Calu3 (cell line): Measurements from ENCODE around the gene SH2D5. TPM values are rescaled to one million over a fixed set of nuclear protein-coding genes. Genes with fewer than 3 reads are reported as not detected.

Experiments
- BruUV-seq: library from RNA; stranded (reverse); fragments of 400-500 nt; replicated peaks from 2 replicates; lab custom pipeline; 2021; lab: Mats Ljungman, UMichigan
- CTCF ChIA-PET: fragments of 300-600 bp; sonication (Branson Sonifier 250); formaldehyde crosslinking; loops from one replicate; lab custom pipeline; 2022; ENCODE audit warnings: antibody characterized with exemption; lab: Charles Lee
- DNase-seq: peaks from one replicate; pipeline ENCODE4 v3.0.0; 2022
- H3K27ac Mint-ChIP-seq: one replicate; pipeline ENCODE4 v1.8.0; 2022; ENCODE audit warnings: mixed read lengths; ENCODE audit not compliant: unreplicated experiment
- H3K27me3 Mint-ChIP-seq: one replicate; pipeline ENCODE4 v1.8.0; 2022; ENCODE audit warnings: mixed read lengths; ENCODE audit not compliant: unreplicated experiment
- H3K36me3 Mint-ChIP-seq: one replicate; pipeline ENCODE4 v1.8.0; 2022; ENCODE audit warnings: mild to moderate bottlenecking, moderate library complexity, mixed read lengths; ENCODE audit not compliant: insufficient read depth, unreplicated experiment
- H3K4me1 Mint-ChIP-seq: one replicate; pipeline ENCODE4 v1.8.0; 2022; ENCODE audit warnings: mild to moderate bottlenecking, low read depth, mixed read lengths; ENCODE audit not compliant: unreplicated experiment
- H3K4me3 Mint-ChIP-seq: one replicate; pipeline ENCODE4 v1.8.0; 2022; ENCODE audit warnings: mild to moderate bottlenecking, low read depth, moderate library complexity, mixed read lengths; ENCODE audit not compliant: unreplicated experiment
- H3K9me3 Mint-ChIP-seq: one replicate; pipeline ENCODE4 v1.8.0; 2022; ENCODE audit warnings: low read depth, mixed read lengths; ENCODE audit not compliant: unreplicated experiment
- intact Hi-C: fragments of 100-400 bp; cut with micrococcal nuclease; formaldehyde crosslinking; loops from one replicate; pipeline ENCODE4 v1.10.0; 2022; ENCODE audit not compliant: unreplicated experiment
- total RNA-seq: library from RNA; stranded (reverse); gene quantifications from 2 replicates; pipeline ENCODE4 v1.2.3, GENCODE V29; 2022
- TF ChIP-seq, protein P1 (sequence below): fragments of 200-600 bp; IDR thresholded peaks from one replicate; pipeline ENCODE4 v1.8.0; 2022; ENCODE audit warnings: antibody characterized with exemption; ENCODE audit not compliant: unreplicated experiment

Gene SH2D5
- total RNA-seq, 1 experiment from 2014 or later, result 2.7 TPM

DNA sequence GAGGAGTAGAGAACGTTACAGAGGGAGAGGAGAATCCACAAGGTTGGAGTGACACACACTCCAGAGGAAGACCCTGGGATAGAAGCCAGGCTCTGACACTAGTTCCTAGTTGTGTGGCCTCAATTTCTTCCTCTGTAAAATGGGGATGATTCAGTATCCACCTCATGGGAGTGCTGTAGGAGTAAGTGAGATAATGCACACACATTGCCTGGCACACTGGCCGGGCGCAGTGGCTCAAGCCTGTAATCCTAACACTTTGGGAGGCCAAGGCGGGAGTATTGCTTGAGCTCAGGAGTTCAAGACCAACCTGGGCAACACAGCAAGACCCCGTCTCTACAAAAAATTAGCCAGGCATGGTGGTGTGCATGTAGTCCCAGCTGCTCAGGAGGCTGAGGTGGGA is 23.6 kb downstream of the SH2D5 start:
- H3K27me3 Mint-ChIP-seq, result peaks cover under 1% of the 10 kb centered on the region
- no peaks in the 10 kb centered on the region for H3K36me3 Mint-ChIP-seq
- BruUV-seq, result no TSS peak
- DNase-seq, result no peak
- CTCF ChIA-PET, result no interaction called here
- H3K27ac Mint-ChIP-seq, result no peak overlapping the region
- intact Hi-C loops, result no loop called here
- no peak overlapping the region for H3K4me3 Mint-ChIP-seq
- H3K4me1 Mint-ChIP-seq, result no peaks in the 10 kb centered on the region
- no peaks in the 10 kb centered on the region for H3K9me3 Mint-ChIP-seq
- TF ChIP-seq, protein P1, sequence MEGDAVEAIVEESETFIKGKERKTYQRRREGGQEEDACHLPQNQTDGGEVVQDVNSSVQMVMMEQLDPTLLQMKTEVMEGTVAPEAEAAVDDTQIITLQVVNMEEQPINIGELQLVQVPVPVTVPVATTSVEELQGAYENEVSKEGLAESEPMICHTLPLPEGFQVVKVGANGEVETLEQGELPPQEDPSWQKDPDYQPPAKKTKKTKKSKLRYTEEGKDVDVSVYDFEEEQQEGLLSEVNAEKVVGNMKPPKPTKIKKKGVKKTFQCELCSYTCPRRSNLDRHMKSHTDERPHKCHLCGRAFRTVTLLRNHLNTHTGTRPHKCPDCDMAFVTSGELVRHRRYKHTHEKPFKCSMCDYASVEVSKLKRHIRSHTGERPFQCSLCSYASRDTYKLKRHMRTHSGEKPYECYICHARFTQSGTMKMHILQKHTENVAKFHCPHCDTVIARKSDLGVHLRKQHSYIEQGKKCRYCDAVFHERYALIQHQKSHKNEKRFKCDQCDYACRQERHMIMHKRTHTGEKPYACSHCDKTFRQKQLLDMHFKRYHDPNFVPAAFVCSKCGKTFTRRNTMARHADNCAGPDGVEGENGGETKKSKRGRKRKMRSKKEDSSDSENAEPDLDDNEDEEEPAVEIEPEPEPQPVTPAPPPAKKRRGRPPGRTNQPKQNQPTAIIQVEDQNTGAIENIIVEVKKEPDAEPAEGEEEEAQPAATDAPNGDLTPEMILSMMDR, result no peak

DNA sequence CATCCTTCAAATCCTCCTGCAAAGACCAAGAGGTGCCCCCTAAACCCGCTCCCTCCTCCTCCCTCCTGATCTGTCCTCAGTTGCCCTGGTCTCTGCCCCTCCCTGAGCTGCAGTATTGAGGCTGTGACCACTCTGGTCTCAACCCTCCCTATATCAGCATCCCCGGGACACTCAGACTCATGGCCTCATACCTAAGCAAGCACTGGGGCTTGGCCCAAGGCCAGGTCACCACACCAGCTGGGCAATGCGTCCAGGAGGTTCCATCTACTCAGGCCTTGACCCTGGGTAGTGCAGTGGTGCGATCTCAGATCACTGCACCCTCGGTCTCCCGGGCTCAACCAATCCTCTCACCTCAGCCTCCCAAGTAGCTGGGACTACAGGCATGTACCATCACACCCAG is 24.4 kb downstream of the SH2D5 start:
- H3K4me3 Mint-ChIP-seq, result no peak overlapping the region
- H3K27ac Mint-ChIP-seq, result no peak overlapping the region
- no TSS peak for BruUV-seq
- no peaks in the 10 kb centered on the region for H3K4me1 Mint-ChIP-seq
- H3K9me3 Mint-ChIP-seq, result peaks cover 2% of the 10 kb centered on the region
- CTCF ChIA-PET, result no interaction called here
- intact Hi-C loops, result no loop called here
- H3K27me3 Mint-ChIP-seq, result peaks cover 9% of the 10 kb centered on the region
- no peak for DNase-seq
- H3K36me3 Mint-ChIP-seq, result no peaks in the 10 kb centered on the region
- TF ChIP-seq, protein P1, result no peak

DNA sequence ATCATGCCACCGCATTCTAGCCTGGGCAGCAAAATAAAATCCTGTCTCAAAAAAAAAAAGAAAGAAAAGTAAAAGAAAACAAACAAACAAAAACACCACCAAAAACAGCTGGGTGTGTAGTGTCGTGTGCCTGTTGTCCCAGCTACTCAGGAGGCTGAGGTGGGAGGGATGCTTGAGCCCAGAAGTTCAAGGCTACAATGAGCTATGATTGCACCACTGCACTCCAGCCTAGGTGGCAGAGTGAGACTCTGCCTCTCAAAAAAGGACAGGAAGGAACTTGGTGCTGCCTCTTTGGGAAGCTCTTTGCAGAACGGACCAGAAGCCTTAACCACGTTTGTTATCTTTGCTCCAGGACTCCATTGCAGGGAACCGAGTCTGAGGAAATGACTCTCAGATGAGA is 25.7 kb downstream of the SH2D5 start:
- Mint-ChIP-seq H3K27me3 (peaks cover 18% of the 10 kb centered on the region), H3K36me3 (no peaks in the 10 kb centered on the region), H3K9me3 (peaks cover 3% of the 10 kb centered on the region), H3K27ac (no peak overlapping the region), H3K4me3 (no peak overlapping the region), H3K4me1 (no peaks in the 10 kb centered on the region)
- no peak for DNase-seq
- CTCF ChIA-PET, result interaction anchor here (0.6 to 1.4 kb wide), 3 partner anchors 10 to 79 kb away, joined by 3 to 4 read pairs (median 3); no protein-coding TSS in a partner anchor
- no TSS peak for BruUV-seq
- TF ChIP-seq, protein P1, result no peak
- intact Hi-C loops, result no loop called here

GRCh38 chr1:20705203-20705755 is 27.2 kb downstream of the SH2D5 start:
- H3K9me3 Mint-ChIP-seq, result peaks cover 3% of the 10 kb centered on the region
- peaks cover 18% of the 10 kb centered on the region for H3K27me3 Mint-ChIP-seq
- TF ChIP-seq, protein P1, result no peak
- no TSS peak for BruUV-seq
- DNase-seq, result no peak
- no peak overlapping the region for H3K4me3 Mint-ChIP-seq
- no peak overlapping the region for H3K27ac Mint-ChIP-seq
- no peaks in the 10 kb centered on the region for H3K4me1 Mint-ChIP-seq
- CTCF ChIA-PET, result no interaction called here
- H3K36me3 Mint-ChIP-seq, result no peaks in the 10 kb centered on the region
- intact Hi-C loops, result no loop called here
